Measurements from ENCODE around the gene ABCC8. TPM values are rescaled to one million over a fixed set of nuclear protein-coding genes. Genes with fewer than 3 reads are reported as not detected.

ABCC8 gene
- total and polyA plus RNA-seq, 9 of the 15 experiments (the other 6 are each of a cell fraction or from before 2014, with no cell fraction given): not detected

DNA sequence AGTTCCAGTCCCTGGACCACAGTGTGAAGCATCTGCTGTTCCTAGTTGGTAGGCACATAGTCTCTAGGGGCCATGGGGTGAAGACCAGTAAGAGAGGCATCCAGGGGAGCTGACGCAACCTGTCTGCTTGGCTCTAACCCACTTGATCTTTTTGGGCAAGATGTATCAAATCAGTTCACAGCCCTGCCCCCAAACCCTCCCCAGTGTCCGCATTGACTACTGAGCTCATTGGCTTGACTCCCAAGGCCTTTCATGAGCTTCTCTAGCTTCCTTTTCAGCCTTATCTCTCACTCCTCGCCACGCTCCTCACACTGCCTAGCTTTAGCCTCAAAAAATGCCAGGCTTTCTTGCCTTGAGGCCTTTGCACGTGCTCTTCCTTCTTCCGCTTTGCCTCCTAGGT, 29.7 kb upstream of the ABCC8 start:
- H3K27me3 ChIP-seq (ENCODE audit: control insufficient read depth in 2 of 2, insufficient read depth in 2 of 2, low read length in 2 of 2): peaks cover 6 to 58% of the 10 kb centered on the region in 2 experiments; a peak in 4 of 5 replicates
- CTCF ChIA-PET (ENCODE audit: low intra/inter-chr PET ratio): no interaction called here
- no peak overlapping the region for H3K9ac ChIP-seq (ENCODE audit: insufficient read depth in 1 of 2, low read depth in 2 of 2, low read length in 2 of 2)
- no peaks in the 10 kb centered on the region for H3K36me3 ChIP-seq (ENCODE audit: control insufficient read depth, insufficient read depth, low read length)
- no peak for TF ChIP-seq SRSF1 (IDR thresholded peaks at IDR 0.05; ENCODE audit: low read depth, low read length)
- TF ChIP-seq NEUROD1 (IDR thresholded peaks at IDR 0.05; ENCODE audit: borderline replicate concordance, low read depth, low read length, partially characterized antibody): no peak
- TF ChIP-seq, protein P1, sequence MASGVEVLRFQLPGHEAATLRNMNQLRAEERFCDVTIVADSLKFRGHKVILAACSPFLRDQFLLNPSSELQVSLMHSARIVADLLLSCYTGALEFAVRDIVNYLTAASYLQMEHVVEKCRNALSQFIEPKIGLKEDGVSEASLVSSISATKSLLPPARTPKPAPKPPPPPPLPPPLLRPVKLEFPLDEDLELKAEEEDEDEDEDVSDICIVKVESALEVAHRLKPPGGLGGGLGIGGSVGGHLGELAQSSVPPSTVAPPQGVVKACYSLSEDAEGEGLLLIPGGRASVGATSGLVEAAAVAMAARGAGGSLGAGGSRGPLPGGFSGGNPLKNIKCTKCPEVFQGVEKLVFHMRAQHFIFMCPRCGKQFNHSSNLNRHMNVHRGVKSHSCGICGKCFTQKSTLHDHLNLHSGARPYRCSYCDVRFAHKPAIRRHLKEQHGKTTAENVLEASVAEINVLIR (CRISPR knock-in tag; IDR thresholded peaks at IDR 0.05): no peak
- no peak for TF ChIP-seq FOXP1 (CRISPR knock-in tag; IDR thresholded peaks at IDR 0.05)
- no peak for TF ChIP-seq FUS (optimal IDR thresholded peaks at IDR 0.05; ENCODE audit: low read depth, low read length)
- TF ChIP-seq, protein P2, sequence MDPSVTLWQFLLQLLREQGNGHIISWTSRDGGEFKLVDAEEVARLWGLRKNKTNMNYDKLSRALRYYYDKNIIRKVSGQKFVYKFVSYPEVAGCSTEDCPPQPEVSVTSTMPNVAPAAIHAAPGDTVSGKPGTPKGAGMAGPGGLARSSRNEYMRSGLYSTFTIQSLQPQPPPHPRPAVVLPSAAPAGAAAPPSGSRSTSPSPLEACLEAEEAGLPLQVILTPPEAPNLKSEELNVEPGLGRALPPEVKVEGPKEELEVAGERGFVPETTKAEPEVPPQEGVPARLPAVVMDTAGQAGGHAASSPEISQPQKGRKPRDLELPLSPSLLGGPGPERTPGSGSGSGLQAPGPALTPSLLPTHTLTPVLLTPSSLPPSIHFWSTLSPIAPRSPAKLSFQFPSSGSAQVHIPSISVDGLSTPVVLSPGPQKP (CRISPR knock-in tag; IDR thresholded peaks at IDR 0.05): no peak
- intact Hi-C loops (cut with micrococcal nuclease) (no loop called here), in situ Hi-C loops (cut with MboI) (no loop called here)
- H3K27ac ChIP-seq (ENCODE audit: extremely low read depth, low read depth, low read length): no peak overlapping the region
- DNase-seq (ENCODE audit: extremely low read depth in 1 of 4, low spot score in 3 of 4) (no peak), FAIRE-seq (no peak), ATAC-seq (no peak)
- no peak overlapping the region for H2AFZ ChIP-seq (ENCODE audit: low read depth, low read length)
- no peak overlapping the region for H3K4me2 ChIP-seq (ENCODE audit: insufficient read depth, low read length)
- WGBS (ENCODE audit: insufficient coverage, low coverage, missing lambda C conversion rate): 3% methylated on average over 6 of the region's 6 CpGs
- H3K9me3 ChIP-seq (replicated peaks; ENCODE audit: control insufficient read depth, insufficient read depth, low read depth, low read length): no peaks in the 10 kb centered on the region
- POLR2A ChIA-PET: interaction anchor here (0.9 to 1.3 kb wide), 3 partner anchors 9 to 548 kb away, joined by 3 to 4 read pairs (median 3); no protein-coding TSS in a partner anchor
- H3K9me1 ChIP-seq (ENCODE audit: control insufficient read depth, insufficient read depth, low read length): no peaks in the 10 kb centered on the region
- H3K4me1 ChIP-seq (replicated peaks in 1 of 2; ENCODE audit: control insufficient read depth in 2 of 2, insufficient read depth in 2 of 2, low read length in 2 of 2): no peaks in the 10 kb centered on the region
- H4K20me1 ChIP-seq (replicated peaks; ENCODE audit: control insufficient read depth, insufficient read depth, low read length): no peaks in the 10 kb centered on the region; the same call in 1 of the 2 replicates
- H3K4me3 ChIP-seq: no peak overlapping the region
- H3K79me2 ChIP-seq (ENCODE audit: control insufficient read depth, insufficient read depth, low read length): no peaks in the 10 kb centered on the region
- BruUV-seq (replicated peaks): no TSS peak
